Sigmoid colon (tissue), 4 donors: ENCODE measurements around the gene MAML3.

Source experiments
- CTCF ChIP-seq, 4 experiments: fragments of 450-650 bp in 3 of 4; fragments of 200-600 bp in 1 of 4; IDR thresholded peaks; one replicate each; pipeline ENCODE4 v1.5.1; 2016 to 2019; ENCODE audit warnings: antibody characterized with exemption in 4 of 4, mild to moderate bottlenecking in 3 of 4, moderate library complexity in 2 of 4
- EP300 ChIP-seq, 4 donors: sonication (generic); formaldehyde crosslinking; IDR thresholded peaks; one replicate each; pipeline ENCODE4 v1.6.1; 2017; ENCODE audit warnings: antibody characterized with exemption in 4 of 4
- POLR2A ChIP-seq, 2 donors: fragments of 450-650 bp; IDR thresholded peaks; one replicate each; pipeline ENCODE4 v1.6.1; 2016; ENCODE audit warnings: antibody characterized with exemption in 2 of 2, mild to moderate bottlenecking in 2 of 2, moderate library complexity in 2 of 2
- POLR2AphosphoS5 ChIP-seq, 4 donors: sonication (generic); formaldehyde crosslinking; IDR thresholded peaks; one replicate each; pipeline ENCODE4 v1.6.1; 2017; ENCODE audit warnings: antibody characterized with exemption in 4 of 4

GRCh38 chr4:139849219-139849618, 304.8 kb downstream of the MAML3 start:
- TF ChIP-seq EP300 (IDR thresholded peaks at IDR 0.05) (no peak), CTCF (IDR thresholded peaks at IDR 0.05) (no peak), POLR2A (IDR thresholded peaks at IDR 0.05) (no peak), POLR2AphosphoS5 (IDR thresholded peaks at IDR 0.05) (no peak)
